ENCODE data around the gene MARK2. TPM values are rescaled to one million over a fixed set of nuclear protein-coding genes. Genes with fewer than 3 reads are reported as not detected.

Gene MARK2
- total and polyA plus RNA-seq, 10 of the 15 experiments (the other 5 are each of a cell fraction or from before 2014, with no cell fraction given), result 0.19 to 29.5 (median 13.2) TPM

DNA sequence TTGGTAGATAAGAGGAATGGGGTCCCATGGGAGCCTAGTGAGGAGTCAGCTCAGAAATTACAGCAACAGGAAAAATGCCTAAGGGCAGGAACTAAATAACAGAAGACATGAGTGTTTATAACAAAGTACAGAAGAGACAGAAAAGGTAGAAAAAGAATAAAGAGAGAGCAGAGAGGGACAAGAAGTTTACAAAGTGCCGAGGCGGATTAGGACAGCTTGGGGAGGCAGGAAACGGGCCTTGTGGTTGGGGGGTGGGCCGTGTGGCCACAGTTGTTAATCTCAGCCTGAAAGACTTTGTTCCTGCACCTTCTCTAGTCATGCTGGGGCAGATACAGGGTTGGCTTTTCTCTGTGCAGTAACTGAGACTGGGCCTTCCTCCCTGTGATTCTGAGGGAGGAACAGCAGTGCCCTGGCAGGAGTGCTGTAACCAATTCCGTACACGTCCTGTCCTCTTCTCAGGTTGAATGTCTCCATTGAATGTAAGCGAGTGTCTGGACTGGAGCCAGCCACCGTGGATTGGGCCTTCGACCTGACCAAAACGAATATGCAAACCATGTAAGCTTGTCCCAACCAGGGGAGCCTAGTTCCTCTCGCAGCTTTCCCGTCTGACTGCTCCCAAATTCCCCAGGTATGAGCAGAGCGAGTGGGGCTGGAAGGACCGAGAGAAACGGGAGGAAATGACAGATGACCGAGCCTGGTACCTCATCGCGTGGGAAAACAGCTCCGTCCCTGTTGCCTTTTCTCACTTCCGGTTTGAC, 113.0 kb downstream of the MARK2 start (continued):
- TF ChIP-seq CTCF (IDR thresholded peaks at IDR 0.05 in 2 of 3, conservative IDR thresholded peaks at IDR 0.05 in 1 of 3; ENCODE audit: control insufficient read depth in 2 of 3, extremely low read depth in 1 of 3, insufficient read depth in 1 of 3, low read depth in 3 of 3, low read length in 3 of 3) (no peak), CREM (IDR thresholded peaks at IDR 0.05; ENCODE audit: low read depth) (no peak), IRF5 (IDR thresholded peaks at IDR 0.05; ENCODE audit: borderline replicate concordance) (no peak), SREBF1 (IDR thresholded peaks at IDR 0.05; ENCODE audit: low read length) (no peak), POLR2A (IDR thresholded peaks at IDR 0.05; ENCODE audit: low read depth, low read length) (peak; percentile 62), CEBPB (IDR thresholded peaks at IDR 0.05; ENCODE audit: borderline replicate concordance in 1 of 2, low read depth in 2 of 2, low read length in 2 of 2) (no peak), TARDBP (IDR thresholded peaks at IDR 0.05; ENCODE audit: borderline replicate concordance) (no peak), IKZF2 (IDR thresholded peaks at IDR 0.05) (peak in 1 of 2 experiments; percentile 62; a peak in 2 of 4 replicates), MYB (IDR thresholded peaks at IDR 0.05; ENCODE audit: borderline replicate concordance, low read depth, low read length) (no peak), PBX3 (IDR thresholded peaks at IDR 0.05; ENCODE audit: insufficient replicate concordance, low read depth, low read length) (no peak), TCF12 (IDR thresholded peaks at IDR 0.05; ENCODE audit: low read depth, low read length) (0 out of 2 replicates have a peak, but pooled peaks have one; percentile 0), MTA3 (IDR thresholded peaks at IDR 0.05; ENCODE audit: borderline replicate concordance, low read length) (no peak; the same call in 1 of the 2 replicates), CBX3 (IDR thresholded peaks at IDR 0.05; ENCODE audit: borderline replicate concordance, low read depth) (no peak), ASH2L (IDR thresholded peaks at IDR 0.05; ENCODE audit: borderline replicate concordance, low read depth) (peak; percentile 56; the same call in 1 of the 2 replicates), EGR1 (IDR thresholded peaks at IDR 0.05; ENCODE audit: borderline replicate concordance in 1 of 2, low read depth in 2 of 2, low read length in 2 of 2) (no peak), CHD1 (IDR thresholded peaks at IDR 0.05; ENCODE audit: low read depth, low read length) (no peak), SMARCA5 (IDR thresholded peaks at IDR 0.05) (peak; percentile 15; the same call in 1 of the 2 replicates), CHD2 (IDR thresholded peaks at IDR 0.05; ENCODE audit: borderline replicate concordance, low read depth, low read length) (0 out of 2 replicates have a peak, but pooled peaks have one; percentile 10)
- TF ChIP-seq, protein P1, sequence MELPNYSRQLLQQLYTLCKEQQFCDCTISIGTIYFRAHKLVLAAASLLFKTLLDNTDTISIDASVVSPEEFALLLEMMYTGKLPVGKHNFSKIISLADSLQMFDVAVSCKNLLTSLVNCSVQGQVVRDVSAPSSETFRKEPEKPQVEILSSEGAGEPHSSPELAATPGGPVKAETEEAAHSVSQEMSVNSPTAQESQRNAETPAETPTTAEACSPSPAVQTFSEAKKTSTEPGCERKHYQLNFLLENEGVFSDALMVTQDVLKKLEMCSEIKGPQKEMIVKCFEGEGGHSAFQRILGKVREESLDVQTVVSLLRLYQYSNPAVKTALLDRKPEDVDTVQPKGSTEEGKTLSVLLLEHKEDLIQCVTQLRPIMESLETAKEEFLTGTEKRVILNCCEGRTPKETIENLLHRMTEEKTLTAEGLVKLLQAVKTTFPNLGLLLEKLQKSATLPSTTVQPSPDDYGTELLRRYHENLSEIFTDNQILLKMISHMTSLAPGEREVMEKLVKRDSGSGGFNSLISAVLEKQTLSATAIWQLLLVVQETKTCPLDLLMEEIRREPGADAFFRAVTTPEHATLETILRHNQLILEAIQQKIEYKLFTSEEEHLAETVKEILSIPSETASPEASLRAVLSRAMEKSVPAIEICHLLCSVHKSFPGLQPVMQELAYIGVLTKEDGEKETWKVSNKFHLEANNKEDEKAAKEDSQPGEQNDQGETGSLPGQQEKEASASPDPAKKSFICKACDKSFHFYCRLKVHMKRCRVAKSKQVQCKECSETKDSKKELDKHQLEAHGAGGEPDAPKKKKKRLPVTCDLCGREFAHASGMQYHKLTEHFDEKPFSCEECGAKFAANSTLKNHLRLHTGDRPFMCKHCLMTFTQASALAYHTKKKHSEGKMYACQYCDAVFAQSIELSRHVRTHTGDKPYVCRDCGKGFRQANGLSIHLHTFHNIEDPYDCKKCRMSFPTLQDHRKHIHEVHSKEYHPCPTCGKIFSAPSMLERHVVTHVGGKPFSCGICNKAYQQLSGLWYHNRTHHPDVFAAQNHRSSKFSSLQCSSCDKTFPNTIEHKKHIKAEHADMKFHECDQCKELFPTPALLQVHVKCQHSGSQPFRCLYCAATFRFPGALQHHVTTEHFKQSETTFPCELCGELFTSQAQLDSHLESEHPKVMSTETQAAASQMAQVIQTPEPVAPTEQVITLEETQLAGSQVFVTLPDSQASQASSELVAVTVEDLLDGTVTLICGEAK (IDR thresholded peaks at IDR 0.05; ENCODE audit: borderline replicate concordance), result no peak

All from GM12878 (cell line).